Activated T-cell treated with anti-CD3 and anti-CD28 coated beads, Interleukin-2, amount 50 U/mL, for 4 hours (primary cell): ENCODE measurements around the gene NNMT. TPM values are rescaled to one million over a fixed set of nuclear protein-coding genes. Genes with fewer than 3 reads are reported as not detected.

ENCODE experiments used
- ATAC-seq, 2 donors: fragments of 200-7000 bp; cut with Tn5 transposase; one replicate each; pipeline ENCODE4 v1.10.0; 2021
- DNase-seq: peaks from one replicate; pipeline ENCODE4 v3.0.0-alpha.2; 2020
- H3K27me3 Mint-ChIP-seq: one replicate; pipeline ENCODE4 v1.8.0; 2021; ENCODE audit warnings: low read depth, mixed read lengths
- H3K36me3 Mint-ChIP-seq: one replicate; pipeline ENCODE4 v1.8.0; 2022; ENCODE audit warnings: mixed read lengths; ENCODE audit not compliant: insufficient read depth
- H3K4me1 Mint-ChIP-seq: one replicate; pipeline ENCODE4 v1.8.0; 2021; ENCODE audit warnings: low read depth, mixed read lengths
- H3K4me3 Mint-ChIP-seq: one replicate; pipeline ENCODE4 v1.8.0; 2021; ENCODE audit warnings: mild to moderate bottlenecking, moderate library complexity, mixed read lengths
- H3K9me3 Mint-ChIP-seq: one replicate; pipeline ENCODE4 v1.8.0; 2021; ENCODE audit warnings: mixed read lengths
- total RNA-seq, 3 donors: library from RNA; stranded (reverse); gene quantifications; one replicate each; pipeline ENCODE4 v1.2.1, GENCODE V29; 2021

NNMT gene
- total RNA-seq, 3 donors from 2014 or later: 0.23 to 0.61 TPM; not detected in 1

- H3K36me3 Mint-ChIP-seq: no peaks in the 10 kb centered on the region
- no peak for DNase-seq
- H3K4me1 Mint-ChIP-seq: peaks cover 6% of the 10 kb centered on the region
- no peak overlapping the region for H3K4me3 Mint-ChIP-seq
- H3K27me3 Mint-ChIP-seq: no peaks in the 10 kb centered on the region
- ATAC-seq: no peak
- no peaks in the 10 kb centered on the region for H3K9me3 Mint-ChIP-seq
Measured at GRCh38 chr11:114259124-114259526, 37.1 kb upstream of the NNMT start.

GRCh38 chr11:114259551-114259983 is 36.6 kb upstream of the NNMT start:
- Mint-ChIP-seq H3K4me1 (peaks cover 6% of the 10 kb centered on the region), H3K36me3 (no peaks in the 10 kb centered on the region), H3K27me3 (no peaks in the 10 kb centered on the region), H3K4me3 (no peak overlapping the region), H3K9me3 (no peaks in the 10 kb centered on the region)
- DNase-seq: no peak
- ATAC-seq: no peak

GRCh38 chr11:114260077-114260476 is 36.1 kb upstream of the NNMT start:
- no peak for DNase-seq
- Mint-ChIP-seq H3K9me3 (no peaks in the 10 kb centered on the region), H3K4me3 (no peak overlapping the region), H3K27me3 (no peaks in the 10 kb centered on the region), H3K4me1 (peaks cover 6% of the 10 kb centered on the region), H3K36me3 (no peaks in the 10 kb centered on the region)
- no peak for ATAC-seq

- no peak for DNase-seq
- Mint-ChIP-seq H3K4me1 (peaks cover 6% of the 10 kb centered on the region), H3K36me3 (no peaks in the 10 kb centered on the region), H3K9me3 (no peaks in the 10 kb centered on the region), H3K4me3 (no peak overlapping the region), H3K27me3 (no peaks in the 10 kb centered on the region)
- no peak for ATAC-seq
Measured at GRCh38 chr11:114260483-114260882, 35.7 kb upstream of the NNMT start.

GRCh38 chr11:114261791-114262190 is 34.4 kb upstream of the NNMT start:
- Mint-ChIP-seq H3K36me3 (no peaks in the 10 kb centered on the region), H3K9me3 (no peaks in the 10 kb centered on the region), H3K27me3 (no peaks in the 10 kb centered on the region), H3K4me3 (no peak overlapping the region), H3K4me1 (peaks cover 6% of the 10 kb centered on the region)
- ATAC-seq (no peak), DNase-seq (no peak)

GRCh38 chr11:114262681-114263512 is 33.3 kb upstream of the NNMT start:
- DNase-seq (no peak), ATAC-seq (peak in 1 of 2 donors; percentile 36)
- Mint-ChIP-seq H3K36me3 (no peaks in the 10 kb centered on the region), H3K27me3 (no peaks in the 10 kb centered on the region), H3K4me3 (no peak overlapping the region), H3K9me3 (no peaks in the 10 kb centered on the region), H3K4me1 (peaks cover 6% of the 10 kb centered on the region)

- peaks cover 5% of the 10 kb centered on the region for H3K4me1 Mint-ChIP-seq
- H3K27me3 Mint-ChIP-seq: no peaks in the 10 kb centered on the region
- DNase-seq (no peak), ATAC-seq (no peak)
- H3K4me3 Mint-ChIP-seq: no peak overlapping the region
- H3K36me3 Mint-ChIP-seq: no peaks in the 10 kb centered on the region
- no peaks in the 10 kb centered on the region for H3K9me3 Mint-ChIP-seq
Measured at GRCh38 chr11:114263513-114264170, 32.6 kb upstream of the NNMT start.

GRCh38 chr11:114264381-114264780 is 31.8 kb upstream of the NNMT start:
- Mint-ChIP-seq H3K36me3 (no peaks in the 10 kb centered on the region), H3K9me3 (no peaks in the 10 kb centered on the region), H3K27me3 (peaks cover 2% of the 10 kb centered on the region), H3K4me3 (no peak overlapping the region), H3K4me1 (peaks cover 2% of the 10 kb centered on the region)
- DNase-seq (no peak), ATAC-seq (no peak)

GRCh38 chr11:114265122-114265878 is 30.9 kb upstream of the NNMT start:
- Mint-ChIP-seq H3K36me3 (no peaks in the 10 kb centered on the region), H3K27me3 (peaks cover 4% of the 10 kb centered on the region), H3K4me3 (no peak overlapping the region), H3K9me3 (no peaks in the 10 kb centered on the region), H3K4me1 (peaks cover 2% of the 10 kb centered on the region)
- ATAC-seq (no peak), DNase-seq (no peak)

- no peak for DNase-seq
- Mint-ChIP-seq H3K4me1 (no peaks in the 10 kb centered on the region), H3K27me3 (peaks cover 30% of the 10 kb centered on the region), H3K36me3 (no peaks in the 10 kb centered on the region), H3K9me3 (no peaks in the 10 kb centered on the region), H3K4me3 (no peak overlapping the region)
- ATAC-seq: no peak
Measured at GRCh38 chr11:114269498-114269897, 26.7 kb upstream of the NNMT start.

GRCh38 chr11:114270531-114271270 is 25.5 kb upstream of the NNMT start:
- ATAC-seq (no peak), DNase-seq (no peak)
- H3K36me3 Mint-ChIP-seq: no peaks in the 10 kb centered on the region

GRCh38 chr11:114271316-114271715 is 24.9 kb upstream of the NNMT start:
- H3K36me3 Mint-ChIP-seq: no peaks in the 10 kb centered on the region
- no peaks in the 10 kb centered on the region for H3K4me1 Mint-ChIP-seq
- H3K9me3 Mint-ChIP-seq: no peaks in the 10 kb centered on the region
- no peak for DNase-seq
- peaks cover 34% of the 10 kb centered on the region for H3K27me3 Mint-ChIP-seq
- H3K4me3 Mint-ChIP-seq: no peak overlapping the region
- no peak for ATAC-seq

More at GRCh38 chr11:114270531-114271270, 25.5 kb upstream of the NNMT start:
- Mint-ChIP-seq H3K4me3 (no peak overlapping the region), H3K9me3 (no peaks in the 10 kb centered on the region), H3K27me3 (peaks cover 34% of the 10 kb centered on the region), H3K4me1 (no peaks in the 10 kb centered on the region)

GRCh38 chr11:114272311-114272710 is 23.9 kb upstream of the NNMT start:
- Mint-ChIP-seq H3K9me3 (no peaks in the 10 kb centered on the region), H3K27me3 (peaks cover 34% of the 10 kb centered on the region), H3K4me1 (no peaks in the 10 kb centered on the region), H3K36me3 (no peaks in the 10 kb centered on the region), H3K4me3 (no peak overlapping the region)
- DNase-seq: no peak
- ATAC-seq: no peak

- DNase-seq (no peak), ATAC-seq (no peak)
- H3K36me3 Mint-ChIP-seq: no peaks in the 10 kb centered on the region
- H3K4me3 Mint-ChIP-seq: no peak overlapping the region
- no peaks in the 10 kb centered on the region for H3K4me1 Mint-ChIP-seq
- no peaks in the 10 kb centered on the region for H3K9me3 Mint-ChIP-seq
- peaks cover 34% of the 10 kb centered on the region for H3K27me3 Mint-ChIP-seq
Measured at GRCh38 chr11:114273071-114273470, 23.1 kb upstream of the NNMT start.
